ENCODE data around the gene RET. TPM values are rescaled to one million over a fixed set of nuclear protein-coding genes. Genes with fewer than 3 reads are reported as not detected.
A peak's percentile ranks its signal among the peaks of the same experiment; 100 is the strongest.

Gene RET
- total and polyA plus RNA-seq, 2 donors from 2014 or later: 1.1 to 3.1 TPM

DNA sequence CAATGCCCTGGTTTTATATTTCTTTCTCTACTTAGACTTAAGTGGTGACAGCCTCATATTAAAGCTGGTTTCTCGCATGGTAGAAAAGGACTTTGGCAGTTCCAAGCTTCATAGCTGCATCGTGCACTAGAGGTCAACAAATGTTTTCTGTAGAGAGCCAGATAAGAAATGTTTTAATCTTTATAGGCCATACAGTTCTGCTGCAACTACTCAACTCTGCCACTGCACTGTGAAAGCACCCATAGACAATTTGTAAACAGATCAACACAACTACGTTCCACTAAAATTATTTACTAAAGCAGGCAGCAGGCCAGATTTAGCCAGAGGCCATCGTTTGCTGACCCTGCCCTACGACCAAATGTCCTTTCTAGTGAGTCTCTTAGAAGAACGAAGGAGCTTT, 98.1 kb downstream of the RET start:
- TF ChIP-seq, protein P1, sequence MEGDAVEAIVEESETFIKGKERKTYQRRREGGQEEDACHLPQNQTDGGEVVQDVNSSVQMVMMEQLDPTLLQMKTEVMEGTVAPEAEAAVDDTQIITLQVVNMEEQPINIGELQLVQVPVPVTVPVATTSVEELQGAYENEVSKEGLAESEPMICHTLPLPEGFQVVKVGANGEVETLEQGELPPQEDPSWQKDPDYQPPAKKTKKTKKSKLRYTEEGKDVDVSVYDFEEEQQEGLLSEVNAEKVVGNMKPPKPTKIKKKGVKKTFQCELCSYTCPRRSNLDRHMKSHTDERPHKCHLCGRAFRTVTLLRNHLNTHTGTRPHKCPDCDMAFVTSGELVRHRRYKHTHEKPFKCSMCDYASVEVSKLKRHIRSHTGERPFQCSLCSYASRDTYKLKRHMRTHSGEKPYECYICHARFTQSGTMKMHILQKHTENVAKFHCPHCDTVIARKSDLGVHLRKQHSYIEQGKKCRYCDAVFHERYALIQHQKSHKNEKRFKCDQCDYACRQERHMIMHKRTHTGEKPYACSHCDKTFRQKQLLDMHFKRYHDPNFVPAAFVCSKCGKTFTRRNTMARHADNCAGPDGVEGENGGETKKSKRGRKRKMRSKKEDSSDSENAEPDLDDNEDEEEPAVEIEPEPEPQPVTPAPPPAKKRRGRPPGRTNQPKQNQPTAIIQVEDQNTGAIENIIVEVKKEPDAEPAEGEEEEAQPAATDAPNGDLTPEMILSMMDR (IDR thresholded peaks at IDR 0.05; ENCODE audit: borderline replicate concordance, extremely low read depth, insufficient read depth): no peak
- H3K4me3 ChIP-seq (ENCODE audit: low read length in 3 of 3): no peak overlapping the region
- no peak for FAIRE-seq
- intact Hi-C loops (cut with DNase I): no loop called here
- H3K9ac ChIP-seq (ENCODE audit: low read length in 3 of 3): no peak overlapping the region
- no peaks in the 10 kb centered on the region for H3K9me3 ChIP-seq (ENCODE audit: control insufficient read depth in 2 of 3, insufficient read depth in 1 of 3, low read length in 3 of 3)
- peak in 1 of 5 donors; percentile 34 for DNase-seq
- no peaks in the 10 kb centered on the region for H3K27me3 ChIP-seq (ENCODE audit: control insufficient read depth, insufficient read depth, low read length)
- H3K36me3 ChIP-seq (ENCODE audit: control insufficient read depth in 2 of 3, insufficient read depth in 3 of 3, low read length in 3 of 3): peaks cover 4 to 9% (median 6%) of the 10 kb centered on the region in 3 donors
- no peak overlapping the region for H3K27ac ChIP-seq (ENCODE audit: low read depth in 2 of 2, low read length in 2 of 2)
- no peaks in the 10 kb centered on the region for H3K4me1 ChIP-seq (ENCODE audit: control insufficient read depth in 2 of 3, insufficient read depth in 2 of 3, low read depth in 1 of 3, low read length in 3 of 3)

DNA sequence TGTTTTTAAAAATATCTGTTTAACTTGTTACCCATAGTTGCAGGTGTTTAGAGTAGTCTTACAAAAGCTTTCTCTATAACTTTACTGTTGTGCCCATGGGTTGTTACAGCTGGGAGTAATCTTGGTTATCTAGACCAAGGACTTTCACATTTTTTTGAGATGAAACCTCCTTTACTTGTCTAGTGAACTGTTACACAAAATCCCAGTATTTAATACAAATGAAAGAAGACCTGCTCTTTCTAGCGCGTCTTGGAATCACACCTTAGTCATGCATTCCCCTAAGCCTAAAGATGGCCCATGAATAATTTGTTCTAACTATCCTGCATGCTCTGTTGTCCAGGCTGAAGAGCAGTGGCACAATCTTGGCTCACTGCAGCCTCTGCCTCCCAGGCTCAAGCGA, 99.4 kb downstream of the RET start:
- Histone ChIP-seq H3K9ac (ENCODE audit: low read length in 3 of 3) (no peak overlapping the region), H3K4me1 (ENCODE audit: control insufficient read depth in 2 of 3, insufficient read depth in 2 of 3, low read depth in 1 of 3, low read length in 3 of 3) (no peaks in the 10 kb centered on the region), H3K9me3 (ENCODE audit: control insufficient read depth in 2 of 3, insufficient read depth in 1 of 3, low read length in 3 of 3) (no peaks in the 10 kb centered on the region), H3K36me3 (ENCODE audit: control insufficient read depth in 2 of 3, insufficient read depth in 3 of 3, low read length in 3 of 3) (peaks cover 4 to 9% (median 9%) of the 10 kb centered on the region in 3 donors), H3K27me3 (ENCODE audit: control insufficient read depth, insufficient read depth, low read length) (no peaks in the 10 kb centered on the region), H3K4me3 (ENCODE audit: low read length in 3 of 3) (no peak overlapping the region), H3K27ac (ENCODE audit: low read depth in 2 of 2, low read length in 2 of 2) (no peak overlapping the region)
- FAIRE-seq (no peak), DNase-seq (no peak)
- TF ChIP-seq, protein P1 (IDR thresholded peaks at IDR 0.05; ENCODE audit: borderline replicate concordance, extremely low read depth, insufficient read depth): no peak
- intact Hi-C loops (cut with DNase I): no loop called here

DNA sequence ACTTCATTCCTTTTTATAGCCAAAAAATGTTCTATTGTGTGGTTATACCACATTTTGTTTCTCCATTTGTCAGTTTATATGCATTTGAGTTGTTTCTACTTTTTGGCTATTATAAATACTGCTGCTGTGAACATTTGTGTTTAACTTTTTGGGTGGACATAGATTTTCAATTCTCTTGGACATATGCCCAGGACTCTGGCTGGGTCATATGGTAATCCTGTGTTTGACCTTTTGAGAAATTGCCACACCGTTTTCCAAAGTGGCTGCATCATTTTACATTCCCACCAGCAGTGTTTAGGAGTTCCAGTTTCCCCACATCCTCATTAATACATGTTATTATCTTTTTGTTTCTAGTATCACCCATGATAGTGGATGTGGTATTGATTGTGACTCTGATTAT, 100.7 kb downstream of the RET start:
- peaks cover 4 to 6% (median 4%) of the 10 kb centered on the region in 3 donors for H3K36me3 ChIP-seq (ENCODE audit: control insufficient read depth in 2 of 3, insufficient read depth in 3 of 3, low read length in 3 of 3)

More for the DNA sequence above, 100.7 kb downstream of the RET start:
- TF ChIP-seq, protein P1 (IDR thresholded peaks at IDR 0.05; ENCODE audit: borderline replicate concordance, extremely low read depth, insufficient read depth): no peak
- no peak overlapping the region for H3K9ac ChIP-seq (ENCODE audit: low read length in 3 of 3)
- no peak for FAIRE-seq
- intact Hi-C loops (cut with DNase I): no loop called here
- H3K4me1 ChIP-seq (ENCODE audit: control insufficient read depth in 2 of 3, insufficient read depth in 2 of 3, low read depth in 1 of 3, low read length in 3 of 3): no peaks in the 10 kb centered on the region
- no peak overlapping the region for H3K27ac ChIP-seq (ENCODE audit: low read depth in 2 of 2, low read length in 2 of 2)
- DNase-seq: no peak
- H3K4me3 ChIP-seq (ENCODE audit: low read length in 3 of 3): no peak overlapping the region
- H3K9me3 ChIP-seq (ENCODE audit: control insufficient read depth in 2 of 3, insufficient read depth in 1 of 3, low read length in 3 of 3): no peaks in the 10 kb centered on the region
- no peaks in the 10 kb centered on the region for H3K27me3 ChIP-seq (ENCODE audit: control insufficient read depth, insufficient read depth, low read length)

Other genes starting within 250 kb of the RET start
- 20.0 TPM for gene CSGALNACT2, start 61.4 kb downstream of the RET start, total RNA-seq
- 4.8 TPM for gene CSGALNACT2, start 61.4 kb downstream of the RET start, polyA plus RNA-seq (ENCODE audit: insufficient read depth, low read depth, low replicate concordance)
- gene RASGEF1A, start 190.0 kb downstream of the RET start, total RNA-seq: 3.6 TPM
- 2.8 TPM for gene RASGEF1A, start 190.0 kb downstream of the RET start, polyA plus RNA-seq (ENCODE audit: insufficient read depth, low read depth, low replicate concordance)